HL-60 (cell line): Measurements from ENCODE around the gene RND1.

Source experiments
- DNase-seq, 2 experiments: peaks; one replicate each; pipeline ENCODE4 v3.0.0-alpha.2; 2010 to 2020; ENCODE audit warnings: low read depth in 1 of 2, low spot score in 1 of 2
- H3K27ac ChIP-seq: fragments of 250-450 bp; sonication (Bioruptor Pico); replicated peaks from 2 replicates; pipeline ENCODE4 v1.5.1; 2020; ENCODE audit warnings: mild to moderate bottlenecking, moderate library complexity
- H3K27me3 ChIP-seq: fragments of 250-450 bp; sonication (Bioruptor Pico); 2 replicates; pipeline ENCODE4 v1.5.1; 2021; ENCODE audit warnings: mild to moderate bottlenecking, moderate library complexity; ENCODE audit not compliant: insufficient read depth, poor library complexity, severe bottlenecking
- H3K4me3 ChIP-seq: replicated peaks from 2 replicates; pipeline ENCODE4 v1.5.1; 2011; ENCODE audit warnings: mild to moderate bottlenecking, control low read depth, low read length; ENCODE audit not compliant: insufficient read depth
- GABPA ChIP-seq: IDR thresholded peaks from 2 replicates; pipeline ENCODE4 v1.6.1; 2012; ENCODE audit warnings: low read depth
- POLR2AphosphoS5 ChIP-seq: IDR thresholded peaks from 2 replicates; pipeline ENCODE4 v1.6.1; 2012; ENCODE audit warnings: low read depth
- SPI1 ChIP-seq: IDR thresholded peaks from 2 replicates; pipeline ENCODE4 v1.6.1; 2012; ENCODE audit warnings: low read depth, mild to moderate bottlenecking, borderline replicate concordance
- TF ChIP-seq, protein P1 (sequence below): IDR thresholded peaks from one replicate; pipeline ENCODE4 v1.5.1; 2011; ENCODE audit warnings: low read length, control low read depth, inconsistent platforms; ENCODE audit not compliant: insufficient read depth
- TF ChIP-seq, protein P2 (sequence below): IDR thresholded peaks from 2 replicates; pipeline ENCODE4 v1.6.1; 2012; ENCODE audit warnings: low read depth; ENCODE audit not compliant: insufficient replicate concordance

The RND1 gene

DNA sequence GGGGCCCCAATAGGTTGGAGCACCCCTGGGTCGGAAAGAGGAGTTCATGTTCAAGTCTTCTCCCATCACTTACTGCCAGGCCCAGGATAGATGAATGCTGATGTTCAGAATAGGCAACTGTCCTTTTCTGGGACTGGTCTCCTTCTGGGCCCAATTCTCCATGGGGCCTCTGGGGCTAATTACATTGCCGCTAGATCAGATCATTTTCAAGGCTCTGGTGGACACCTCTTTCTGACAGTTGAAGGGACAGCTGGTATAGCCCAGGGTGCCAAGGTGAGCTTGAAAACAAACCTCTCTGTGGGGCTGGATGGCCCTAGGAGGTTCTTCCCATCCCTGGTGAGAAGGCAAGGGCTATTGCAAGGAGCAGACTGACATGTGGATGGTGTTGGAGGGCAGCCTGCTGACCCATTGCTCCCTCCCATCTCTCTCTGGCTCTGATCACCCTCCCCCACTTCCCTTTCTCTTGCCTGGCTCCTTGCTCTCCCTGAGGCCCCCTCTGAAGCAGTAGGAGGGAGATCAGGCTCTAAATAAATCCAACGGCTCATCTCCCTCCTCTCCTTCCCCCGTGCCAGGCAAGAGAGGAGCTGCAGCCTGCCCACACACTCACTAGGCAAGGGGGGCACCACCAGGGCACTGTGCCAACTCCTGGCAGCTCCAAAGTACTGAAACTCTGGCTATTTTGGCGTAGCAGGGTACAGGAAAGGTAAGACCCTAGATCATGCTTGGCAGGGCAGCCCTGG, 45.5 kb downstream of the RND1 start:
- no peak for DNase-seq
- TF ChIP-seq SPI1 = no peak
- TF ChIP-seq GABPA = no peak
- no peak for TF ChIP-seq POLR2AphosphoS5
- TF ChIP-seq, protein P1, sequence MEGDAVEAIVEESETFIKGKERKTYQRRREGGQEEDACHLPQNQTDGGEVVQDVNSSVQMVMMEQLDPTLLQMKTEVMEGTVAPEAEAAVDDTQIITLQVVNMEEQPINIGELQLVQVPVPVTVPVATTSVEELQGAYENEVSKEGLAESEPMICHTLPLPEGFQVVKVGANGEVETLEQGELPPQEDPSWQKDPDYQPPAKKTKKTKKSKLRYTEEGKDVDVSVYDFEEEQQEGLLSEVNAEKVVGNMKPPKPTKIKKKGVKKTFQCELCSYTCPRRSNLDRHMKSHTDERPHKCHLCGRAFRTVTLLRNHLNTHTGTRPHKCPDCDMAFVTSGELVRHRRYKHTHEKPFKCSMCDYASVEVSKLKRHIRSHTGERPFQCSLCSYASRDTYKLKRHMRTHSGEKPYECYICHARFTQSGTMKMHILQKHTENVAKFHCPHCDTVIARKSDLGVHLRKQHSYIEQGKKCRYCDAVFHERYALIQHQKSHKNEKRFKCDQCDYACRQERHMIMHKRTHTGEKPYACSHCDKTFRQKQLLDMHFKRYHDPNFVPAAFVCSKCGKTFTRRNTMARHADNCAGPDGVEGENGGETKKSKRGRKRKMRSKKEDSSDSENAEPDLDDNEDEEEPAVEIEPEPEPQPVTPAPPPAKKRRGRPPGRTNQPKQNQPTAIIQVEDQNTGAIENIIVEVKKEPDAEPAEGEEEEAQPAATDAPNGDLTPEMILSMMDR = no peak
- TF ChIP-seq, protein P2, sequence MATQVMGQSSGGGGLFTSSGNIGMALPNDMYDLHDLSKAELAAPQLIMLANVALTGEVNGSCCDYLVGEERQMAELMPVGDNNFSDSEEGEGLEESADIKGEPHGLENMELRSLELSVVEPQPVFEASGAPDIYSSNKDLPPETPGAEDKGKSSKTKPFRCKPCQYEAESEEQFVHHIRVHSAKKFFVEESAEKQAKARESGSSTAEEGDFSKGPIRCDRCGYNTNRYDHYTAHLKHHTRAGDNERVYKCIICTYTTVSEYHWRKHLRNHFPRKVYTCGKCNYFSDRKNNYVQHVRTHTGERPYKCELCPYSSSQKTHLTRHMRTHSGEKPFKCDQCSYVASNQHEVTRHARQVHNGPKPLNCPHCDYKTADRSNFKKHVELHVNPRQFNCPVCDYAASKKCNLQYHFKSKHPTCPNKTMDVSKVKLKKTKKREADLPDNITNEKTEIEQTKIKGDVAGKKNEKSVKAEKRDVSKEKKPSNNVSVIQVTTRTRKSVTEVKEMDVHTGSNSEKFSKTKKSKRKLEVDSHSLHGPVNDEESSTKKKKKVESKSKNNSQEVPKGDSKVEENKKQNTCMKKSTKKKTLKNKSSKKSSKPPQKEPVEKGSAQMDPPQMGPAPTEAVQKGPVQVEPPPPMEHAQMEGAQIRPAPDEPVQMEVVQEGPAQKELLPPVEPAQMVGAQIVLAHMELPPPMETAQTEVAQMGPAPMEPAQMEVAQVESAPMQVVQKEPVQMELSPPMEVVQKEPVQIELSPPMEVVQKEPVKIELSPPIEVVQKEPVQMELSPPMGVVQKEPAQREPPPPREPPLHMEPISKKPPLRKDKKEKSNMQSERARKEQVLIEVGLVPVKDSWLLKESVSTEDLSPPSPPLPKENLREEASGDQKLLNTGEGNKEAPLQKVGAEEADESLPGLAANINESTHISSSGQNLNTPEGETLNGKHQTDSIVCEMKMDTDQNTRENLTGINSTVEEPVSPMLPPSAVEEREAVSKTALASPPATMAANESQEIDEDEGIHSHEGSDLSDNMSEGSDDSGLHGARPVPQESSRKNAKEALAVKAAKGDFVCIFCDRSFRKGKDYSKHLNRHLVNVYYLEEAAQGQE = no peak
- no peak overlapping the region for H3K4me3 ChIP-seq
- no peak overlapping the region for H3K27ac ChIP-seq
- H3K27me3 ChIP-seq = peaks cover 12% of the 10 kb centered on the region

DNA sequence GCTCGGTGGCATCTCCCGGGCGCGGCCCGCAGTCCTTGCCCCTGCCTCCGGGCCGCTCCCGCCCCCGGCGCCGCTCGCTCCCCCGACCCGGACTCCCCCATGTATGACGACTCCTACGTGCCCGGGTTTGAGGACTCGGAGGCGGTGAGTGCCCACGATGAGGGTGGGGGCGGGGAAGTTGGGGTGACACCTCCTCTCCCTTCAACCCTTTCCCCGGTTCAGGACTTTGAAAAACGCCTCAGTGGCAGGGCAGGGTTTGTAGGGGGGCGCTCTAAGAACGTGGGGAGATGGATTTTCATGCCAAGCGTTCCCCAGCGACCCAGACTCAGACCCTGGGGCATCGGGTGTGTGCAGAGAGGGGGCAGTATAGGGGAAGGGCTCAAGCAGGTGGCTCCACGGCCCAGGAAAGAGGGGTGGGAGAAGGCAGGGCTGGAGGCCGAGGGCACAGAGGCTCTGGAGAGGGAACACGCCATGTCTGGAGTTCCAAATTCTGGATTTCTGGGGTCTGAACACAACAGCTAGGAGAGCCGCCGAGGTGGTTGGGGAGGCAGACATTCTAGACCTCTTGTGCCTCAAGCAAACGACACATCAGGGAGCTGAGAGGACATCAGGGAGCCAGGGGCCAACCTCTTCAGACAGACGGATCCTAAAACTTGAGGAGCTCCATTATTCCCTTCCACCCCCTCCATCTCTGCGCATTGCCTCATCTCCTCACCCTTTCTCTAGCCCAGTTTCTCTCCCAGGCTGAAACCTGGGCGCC, 46.7 kb downstream of the RND1 start:
- H3K4me3 ChIP-seq = peak overlapping the region; percentile 59
- TF ChIP-seq SPI1 = no peak
- TF ChIP-seq, protein P2 = no peak
- no peak for TF ChIP-seq POLR2AphosphoS5
- no peak for TF ChIP-seq GABPA
- TF ChIP-seq, protein P1 = peak; percentile 15
- H3K27me3 ChIP-seq = peaks cover 12% of the 10 kb centered on the region
- no peak overlapping the region for H3K27ac ChIP-seq
- peak in 1 of 2 experiments; percentile 44 for DNase-seq

DNA sequence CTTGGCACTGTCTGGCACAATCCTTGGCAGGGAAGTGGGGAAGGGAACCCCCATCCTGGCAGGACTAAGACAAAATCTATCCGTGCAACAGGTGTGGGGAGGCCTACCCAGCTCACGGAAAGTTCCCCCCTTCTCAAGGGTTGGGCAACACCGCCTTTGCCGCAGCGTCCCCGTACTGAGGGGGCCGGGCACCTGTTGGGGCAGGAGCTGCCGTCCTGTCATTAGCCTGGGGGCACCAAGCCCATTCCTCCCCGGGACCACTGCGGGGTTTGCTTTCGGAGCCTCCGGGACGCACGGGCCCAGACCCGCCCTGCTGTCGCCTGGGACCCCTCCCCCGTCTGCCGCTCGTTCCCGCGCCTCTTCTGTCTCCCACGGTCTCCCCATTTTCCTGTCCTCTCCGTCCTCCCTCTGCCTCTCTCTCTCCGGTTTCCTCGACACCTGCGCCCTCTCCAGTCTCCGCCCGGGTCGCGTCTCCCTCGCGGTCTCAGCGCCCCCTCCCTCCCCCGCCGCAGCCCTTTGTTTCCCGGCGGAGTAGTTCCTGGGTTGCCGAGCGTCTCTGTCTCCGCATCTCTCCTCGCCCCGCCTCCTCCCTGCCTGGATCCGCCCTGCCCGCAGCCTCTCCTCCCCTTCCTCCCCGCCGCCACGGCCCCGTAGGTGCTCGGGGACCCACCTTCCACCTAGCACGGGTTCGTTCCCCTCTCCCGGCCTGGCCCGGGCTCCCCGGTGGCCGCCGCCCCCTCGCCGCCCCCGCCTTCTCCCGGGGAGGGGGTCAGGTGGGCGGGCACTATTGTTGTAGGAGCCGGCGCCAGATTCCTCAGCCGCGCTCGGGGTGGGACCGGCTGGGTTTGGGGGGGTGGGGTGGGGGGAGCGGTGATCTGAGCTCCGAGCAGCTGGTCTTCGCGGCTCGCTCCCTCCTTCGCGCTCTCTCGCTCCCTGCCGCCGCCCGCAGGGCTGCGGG, 47.5 kb downstream of the RND1 start, which contains the start of gene CACNB3:
Gene CACNB3, plus strand, starts transcription at position 624 of the 958 bp plus-strand sequence. CDS start 434 bp downstream, outside the sequence.
- peak within 1 kb of the TSS; percentile 59 for H3K4me3 ChIP-seq
- H3K27ac ChIP-seq = no peak within 1 kb of the TSS
- DNase-seq = peak in 1 of 2 experiments; percentile 52
- no peak for TF ChIP-seq POLR2AphosphoS5
- no peak for TF ChIP-seq SPI1
- no peak for TF ChIP-seq GABPA
- TF ChIP-seq, protein P2 = no peak
- TF ChIP-seq, protein P1 = no peak
- peaks cover 12% of the 10 kb centered on the region for H3K27me3 ChIP-seq
